GM13977 (cell line): ENCODE data around the gene CFAP46.

ENCODE experiments used
- DNase-seq: peaks from one replicate; pipeline ENCODE4 v3.0.0; 2012; ENCODE audit warnings: low spot score
- CTCF ChIP-seq: IDR thresholded peaks from 2 replicates; pipeline ENCODE4 v1.5.1; 2012; ENCODE audit warnings: mild to moderate bottlenecking, control low read depth; ENCODE audit not compliant: insufficient read depth; ENCODE audit errors: extremely low read depth, missing control alignments
- in situ Hi-C: fragments of 300-500 bp; cut with MboI; formaldehyde crosslinking; loops from one replicate; pipeline ENCODE4 v1.12.0; 2022; ENCODE audit warnings: low sequenced_read_pairs, low pct_unique_long_range_greater_than_20kb, mixed read lengths, inconsistent platforms; ENCODE audit not compliant: unreplicated experiment

Gene CFAP46

GRCh38 chr10:132815168-132815857, 127.1 kb downstream of the CFAP46 start:
- no peak for DNase-seq
- in situ Hi-C loops: no loop called here
- no peak for TF ChIP-seq CTCF

- no peak for TF ChIP-seq CTCF
- no peak for DNase-seq
- in situ Hi-C loops: no loop called here
Observed at GRCh38 chr10:132814469-132814856, 127.9 kb downstream of the CFAP46 start.

- DNase-seq: no peak
- in situ Hi-C loops: no loop called here
- TF ChIP-seq CTCF: no peak
Observed at GRCh38 chr10:132813560-132814468, 128.6 kb downstream of the CFAP46 start.

GRCh38 chr10:132813001-132813401, 129.4 kb downstream of the CFAP46 start:
- no peak for TF ChIP-seq CTCF
- DNase-seq: no peak
- in situ Hi-C loops: no loop called here

GRCh38 chr10:132812520-132812919, 129.8 kb downstream of the CFAP46 start:
- no peak for DNase-seq
- TF ChIP-seq CTCF: no peak
- in situ Hi-C loops: no loop called here

GRCh38 chr10:132811891-132812481, 130.4 kb downstream of the CFAP46 start:
- in situ Hi-C loops: no loop called here
- TF ChIP-seq CTCF: no peak
- DNase-seq: no peak
